Effector memory CD4-positive, alpha-beta T cell (primary cell): ENCODE results near the gene PIR.

ENCODE experiments used
- DNase-seq, 3 donors: peaks; one replicate each; pipeline ENCODE4 v3.0.0-alpha.2; 2020
- H3K27ac ChIP-seq: 2 replicates; pipeline ENCODE4 v1.7.0; 2013; ENCODE audit warnings: mild to moderate bottlenecking, low read length, moderate library complexity; ENCODE audit not compliant: insufficient read depth, poor library complexity, severe bottlenecking
- H3K27me3 ChIP-seq: replicated peaks from 2 replicates; pipeline ENCODE4 v1.7.0; 2013; ENCODE audit warnings: mild to moderate bottlenecking, low read length; ENCODE audit not compliant: insufficient read depth, control insufficient read depth, poor library complexity, severe bottlenecking
- H3K36me3 ChIP-seq: 2 replicates; pipeline ENCODE4 v1.7.0; 2013; ENCODE audit warnings: mild to moderate bottlenecking, low read length, moderate library complexity; ENCODE audit not compliant: control insufficient read depth, insufficient read depth
- H3K4me1 ChIP-seq: 2 replicates; pipeline ENCODE4 v1.7.0; 2013; ENCODE audit warnings: low read length, mild to moderate bottlenecking; ENCODE audit not compliant: control insufficient read depth, insufficient read depth, poor library complexity, severe bottlenecking
- H3K4me3 ChIP-seq: 2 replicates; pipeline ENCODE4 v1.7.0; 2013; ENCODE audit warnings: low read length, low read depth, mild to moderate bottlenecking; ENCODE audit not compliant: insufficient read depth, poor library complexity, severe bottlenecking
- H3K9me3 ChIP-seq: 2 replicates; pipeline ENCODE4 v1.7.0; 2013; ENCODE audit warnings: mild to moderate bottlenecking, low read length, moderate library complexity; ENCODE audit not compliant: control insufficient read depth

PIR gene

GRCh38 chrX:15366506-15367352 is 126.4 kb downstream of the PIR start:
- Histone ChIP-seq H3K9me3 (no peaks in the 10 kb centered on the region), H3K4me3 (no peak overlapping the region)

GRCh38 chrX:15359701-15360100 is 133.4 kb downstream of the PIR start:
- Histone ChIP-seq H3K4me3 (no peak overlapping the region), H3K9me3 (no peaks in the 10 kb centered on the region), H3K36me3 (no peaks in the 10 kb centered on the region), H3K27ac (no peak overlapping the region), H3K4me1 (no peaks in the 10 kb centered on the region), H3K27me3 (no peaks in the 10 kb centered on the region)
- no peak for DNase-seq

More at GRCh38 chrX:15366506-15367352, 126.4 kb downstream of the PIR start:
- Histone ChIP-seq H3K4me1 (no peaks in the 10 kb centered on the region), H3K27ac (no peak overlapping the region), H3K36me3 (no peaks in the 10 kb centered on the region), H3K27me3 (no peaks in the 10 kb centered on the region)
- no peak for DNase-seq

GRCh38 chrX:15358533-15358932 is 134.6 kb downstream of the PIR start:
- Histone ChIP-seq H3K4me1 (no peaks in the 10 kb centered on the region), H3K27ac (no peak overlapping the region), H3K27me3 (no peaks in the 10 kb centered on the region), H3K4me3 (no peak overlapping the region), H3K9me3 (no peaks in the 10 kb centered on the region), H3K36me3 (no peaks in the 10 kb centered on the region)
- DNase-seq: no peak

- H3K36me3 ChIP-seq: no peaks in the 10 kb centered on the region
- H3K9me3 ChIP-seq: no peaks in the 10 kb centered on the region
- no peaks in the 10 kb centered on the region for H3K4me1 ChIP-seq
- H3K4me3 ChIP-seq: no peak overlapping the region
- no peak for DNase-seq
- H3K27ac ChIP-seq: no peak overlapping the region
- no peaks in the 10 kb centered on the region for H3K27me3 ChIP-seq
Measured at GRCh38 chrX:15356444-15356843, 136.7 kb downstream of the PIR start.

GRCh38 chrX:15350329-15350996 is 142.7 kb downstream of the PIR start:
- no peaks in the 10 kb centered on the region for H3K36me3 ChIP-seq
- H3K9me3 ChIP-seq: no peaks in the 10 kb centered on the region
- H3K27ac ChIP-seq: no peak overlapping the region
- no peaks in the 10 kb centered on the region for H3K27me3 ChIP-seq
- no peaks in the 10 kb centered on the region for H3K4me1 ChIP-seq
- H3K4me3 ChIP-seq: no peak overlapping the region
- no peak for DNase-seq

- no peak overlapping the region for H3K4me3 ChIP-seq
- no peaks in the 10 kb centered on the region for H3K4me1 ChIP-seq
- no peaks in the 10 kb centered on the region for H3K36me3 ChIP-seq
- H3K27me3 ChIP-seq: no peaks in the 10 kb centered on the region
- no peak overlapping the region for H3K27ac ChIP-seq
- DNase-seq: no peak
- H3K9me3 ChIP-seq: no peaks in the 10 kb centered on the region
Measured at GRCh38 chrX:15349046-15349445, 144.1 kb downstream of the PIR start.

- no peak overlapping the region for H3K4me3 ChIP-seq
- H3K27ac ChIP-seq: no peak overlapping the region
- H3K36me3 ChIP-seq: no peaks in the 10 kb centered on the region
- DNase-seq: no peak
- H3K27me3 ChIP-seq: no peaks in the 10 kb centered on the region
- H3K9me3 ChIP-seq: no peaks in the 10 kb centered on the region
- H3K4me1 ChIP-seq: no peaks in the 10 kb centered on the region
Measured at GRCh38 chrX:15345976-15346375, 147.2 kb downstream of the PIR start.

GRCh38 chrX:15344106-15344505 is 149.0 kb downstream of the PIR start:
- no peaks in the 10 kb centered on the region for H3K4me1 ChIP-seq
- no peaks in the 10 kb centered on the region for H3K9me3 ChIP-seq
- H3K27me3 ChIP-seq: no peaks in the 10 kb centered on the region
- no peak overlapping the region for H3K27ac ChIP-seq
- no peaks in the 10 kb centered on the region for H3K36me3 ChIP-seq
- H3K4me3 ChIP-seq: no peak overlapping the region
- DNase-seq: no peak

- no peak for DNase-seq
- H3K27me3 ChIP-seq: no peaks in the 10 kb centered on the region
- no peak overlapping the region for H3K4me3 ChIP-seq
- no peaks in the 10 kb centered on the region for H3K9me3 ChIP-seq
- H3K36me3 ChIP-seq: no peaks in the 10 kb centered on the region
- H3K4me1 ChIP-seq: no peaks in the 10 kb centered on the region
- H3K27ac ChIP-seq: no peak overlapping the region
Measured at GRCh38 chrX:15343075-15343476, 150.1 kb downstream of the PIR start.

GRCh38 chrX:15340867-15341266 is 152.3 kb downstream of the PIR start:
- Histone ChIP-seq H3K4me3 (no peak overlapping the region), H3K9me3 (no peaks in the 10 kb centered on the region), H3K27me3 (no peaks in the 10 kb centered on the region), H3K36me3 (no peaks in the 10 kb centered on the region), H3K27ac (no peak overlapping the region), H3K4me1 (no peaks in the 10 kb centered on the region)
- no peak for DNase-seq
